Activated gamma-delta T cell treated with anti-CD3 and anti-CD28 coated beads, Interleukin-2, amount 50 U/mL, for 16 hours (primary cell): Measurements from ENCODE around the gene ZBED3.
A peak's percentile ranks its signal among the peaks of the same experiment; 100 is the strongest.
"Not testable (repeated sequence)": the region's sequence is repeated elsewhere in the genome, so short reads cannot be mapped to it uniquely, and the experiment has no call there.

Source experiments
- DNase-seq: peaks from one replicate; pipeline ENCODE4 v3.0.0-alpha.2; 2020; ENCODE audit warnings: low read depth

ZBED3 gene, protein sequence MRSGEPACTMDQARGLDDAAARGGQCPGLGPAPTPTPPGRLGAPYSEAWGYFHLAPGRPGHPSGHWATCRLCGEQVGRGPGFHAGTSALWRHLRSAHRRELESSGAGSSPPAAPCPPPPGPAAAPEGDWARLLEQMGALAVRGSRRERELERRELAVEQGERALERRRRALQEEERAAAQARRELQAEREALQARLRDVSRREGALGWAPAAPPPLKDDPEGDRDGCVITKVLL

DNA sequence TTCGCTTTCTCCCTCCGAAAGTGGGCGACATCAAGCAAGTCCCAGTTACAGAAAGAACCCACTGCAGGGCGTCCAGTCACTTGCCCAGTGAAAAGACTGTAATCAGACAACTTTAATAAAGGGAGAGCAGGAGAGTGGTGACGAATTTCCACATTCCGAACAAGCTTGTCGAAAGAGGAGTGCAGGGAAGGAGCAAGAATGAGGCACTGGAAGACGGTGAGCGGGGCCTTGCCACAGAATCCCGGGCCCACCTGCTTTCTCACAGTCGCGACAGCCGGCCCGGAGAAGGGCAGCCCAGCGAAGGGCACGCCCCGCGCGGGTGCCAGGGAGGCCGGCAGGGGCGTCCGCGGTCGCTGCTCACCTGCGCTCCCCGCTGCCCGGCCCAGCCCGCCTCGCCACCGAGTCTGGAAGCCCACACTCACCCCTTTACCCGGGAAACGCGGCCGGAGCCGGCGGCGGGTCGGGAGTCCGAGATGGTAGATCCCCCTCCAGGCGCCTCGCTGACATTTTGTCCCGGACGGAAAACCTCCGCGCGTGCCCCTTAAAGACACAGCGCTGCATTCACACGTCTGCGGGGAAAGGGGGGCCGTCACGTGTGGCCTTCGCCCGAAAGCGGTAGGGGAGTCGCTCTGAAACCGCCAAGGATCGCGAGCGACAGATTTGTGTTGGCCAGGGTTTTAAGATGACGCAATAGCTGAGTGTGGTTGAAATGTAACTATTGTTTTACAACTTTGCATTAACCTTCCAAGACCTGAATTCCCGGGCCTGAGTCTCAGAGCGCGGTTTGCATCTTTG, at the start of gene ZBED3:
Gene ZBED3 (minus strand): TSS at position 597 of the 795 bp plus-strand sequence. CDS start 9,407 bp downstream, outside the sequence.
- peak; percentile 17 for DNase-seq

DNA sequence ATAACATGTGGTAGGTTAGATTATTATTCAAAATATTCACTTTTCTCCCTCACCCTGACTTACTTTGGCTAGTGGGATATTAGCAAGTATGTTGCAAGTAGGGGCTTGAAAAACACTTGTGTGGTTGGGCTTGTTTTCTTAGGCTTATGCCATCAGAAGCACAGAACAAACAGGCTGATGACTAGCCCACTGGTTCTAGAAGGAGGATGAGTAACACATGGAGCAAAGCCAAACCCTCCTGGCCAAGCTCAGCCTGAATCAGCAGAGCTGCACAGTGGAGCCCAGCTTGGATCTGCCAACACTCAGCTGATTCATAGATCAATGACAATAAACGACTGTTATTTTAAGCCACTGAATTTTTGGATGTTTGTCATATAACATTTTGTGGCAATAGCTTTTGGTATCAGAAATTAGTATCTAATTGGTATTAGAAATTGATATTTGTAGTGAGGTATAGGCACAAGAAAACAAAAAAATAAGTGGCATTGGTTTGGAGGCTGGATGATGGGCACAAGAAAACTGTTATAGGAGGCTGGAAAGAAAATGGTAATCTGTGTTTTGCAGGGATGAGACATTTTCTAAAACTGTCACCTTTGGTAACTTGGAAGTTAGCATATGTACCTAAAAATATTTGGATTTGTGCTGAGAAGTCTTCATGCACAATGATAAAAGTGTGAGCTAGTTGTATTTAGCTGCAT, 46.1 kb upstream of the ZBED3 start:
- DNase-seq = no peak

- no peak for DNase-seq
These were observed 44.3 kb upstream of the ZBED3 start for GRCh38 chr5:77131361-77131760.

GRCh38 chr5:77129391-77129990, 42.4 kb upstream of the ZBED3 start:
- DNase-seq = no peak

DNA sequence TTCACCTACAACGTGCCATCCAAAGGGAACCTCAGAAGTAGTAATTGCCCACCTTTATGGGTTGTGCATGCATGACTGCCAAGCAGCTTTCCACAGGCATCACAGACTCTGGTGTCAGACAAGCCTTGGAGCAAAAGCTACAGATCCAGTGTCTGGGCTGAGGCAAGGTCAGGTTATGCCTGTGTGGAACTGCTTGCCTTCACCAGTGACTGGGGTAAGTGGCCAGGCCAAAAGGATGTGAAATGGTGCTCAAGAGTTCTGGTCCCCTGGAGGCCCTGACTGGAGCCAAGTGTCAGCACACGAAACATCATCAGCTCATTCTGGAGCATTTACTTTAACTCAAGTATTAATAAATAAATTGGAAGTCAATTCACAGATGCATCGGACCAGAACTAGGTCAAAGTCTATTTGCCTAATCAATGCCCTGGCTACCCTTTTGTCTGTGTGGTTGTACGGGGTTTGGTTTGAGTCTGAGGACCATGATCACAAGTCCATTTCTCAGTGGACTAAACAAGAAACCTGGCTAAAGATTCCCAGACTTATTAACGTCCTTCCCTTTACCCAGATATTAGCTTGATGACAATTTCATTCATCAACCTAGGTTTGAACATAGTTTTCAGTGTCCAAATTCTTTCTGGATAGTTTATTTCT, 41.5 kb upstream of the ZBED3 start:
- DNase-seq = no peak

DNA sequence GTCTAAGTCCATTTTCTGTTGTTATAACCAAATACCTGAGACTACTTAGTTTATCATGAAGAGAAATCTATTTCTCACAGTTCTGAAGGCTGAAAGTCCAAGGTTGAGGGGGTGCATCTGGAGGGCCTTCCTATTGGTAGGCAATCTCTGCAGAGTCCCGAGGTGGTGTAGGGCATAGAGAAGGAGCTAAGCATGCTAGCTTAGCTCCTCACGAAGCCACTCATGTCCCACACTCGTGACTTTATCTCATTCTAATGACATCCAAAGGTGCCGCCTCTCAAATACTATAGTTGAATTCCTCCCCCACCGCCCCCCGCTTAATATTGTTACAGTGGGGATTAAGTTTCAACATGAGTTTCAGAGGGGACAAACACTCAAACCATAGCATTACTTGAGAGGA, 36.0 kb upstream of the ZBED3 start:
- DNase-seq = no peak

DNA sequence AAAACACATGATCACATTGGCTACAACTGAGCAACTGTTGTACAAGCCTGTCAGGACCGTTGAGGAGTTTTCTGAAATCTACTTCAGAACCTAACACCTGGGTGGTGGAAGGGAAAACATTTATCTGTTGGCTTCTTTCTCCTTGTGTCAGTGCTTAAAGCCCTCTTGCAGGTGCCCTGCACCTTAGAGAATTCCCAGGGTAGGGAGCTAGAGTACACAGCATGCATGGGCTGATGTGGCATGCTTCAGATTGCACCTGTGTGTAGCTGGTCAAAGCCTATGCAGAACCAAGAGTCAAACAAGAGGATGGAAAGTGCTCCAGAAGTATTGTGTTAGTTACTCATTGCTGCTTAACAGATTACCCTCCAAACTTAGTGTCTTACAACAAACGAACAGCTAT, 33.6 kb upstream of the ZBED3 start:
- no peak for DNase-seq

- no peak for DNase-seq
These were observed 33.0 kb upstream of the ZBED3 start for GRCh38 chr5:77120086-77120485.

DNA sequence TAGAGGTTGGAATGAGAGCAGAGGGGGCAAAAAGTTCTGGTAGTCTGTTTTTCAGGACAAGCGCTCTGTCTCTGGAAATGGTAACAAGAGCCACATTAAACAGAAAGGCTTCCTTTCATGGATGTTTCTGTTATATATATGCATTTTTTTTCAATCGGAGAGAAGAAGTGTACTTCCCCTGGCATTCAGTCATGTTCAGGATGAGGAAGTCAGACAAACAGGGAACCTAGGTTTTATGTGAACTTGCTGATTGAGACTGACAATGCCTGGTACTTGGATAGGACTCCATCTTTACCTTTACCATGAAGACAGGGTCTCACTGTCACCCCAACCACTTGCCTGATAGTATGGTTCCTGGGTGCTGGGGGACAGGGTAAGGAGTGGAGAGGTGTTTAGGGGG, 30.1 kb upstream of the ZBED3 start:
- no peak for DNase-seq

DNA sequence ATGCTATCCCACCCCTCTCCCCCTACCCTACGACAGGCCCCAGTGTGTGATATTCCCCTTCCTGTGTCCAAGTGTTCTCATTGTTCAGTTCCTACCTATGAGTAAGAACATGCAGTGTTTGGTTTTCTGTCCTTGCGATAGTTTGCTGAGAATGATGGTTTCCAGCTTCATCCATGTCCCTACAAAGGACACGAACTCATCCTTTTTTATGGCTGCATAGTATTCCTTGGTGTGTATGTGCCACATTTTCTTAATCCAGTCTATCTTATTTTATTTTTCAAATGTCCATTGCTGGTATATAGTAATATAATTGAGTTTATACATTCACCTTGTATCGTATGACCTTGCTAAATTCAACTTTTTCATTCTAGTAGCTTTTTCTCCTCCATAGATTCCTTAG, 19.9 kb upstream of the ZBED3 start:
- not testable (repeated sequence) for DNase-seq

DNA sequence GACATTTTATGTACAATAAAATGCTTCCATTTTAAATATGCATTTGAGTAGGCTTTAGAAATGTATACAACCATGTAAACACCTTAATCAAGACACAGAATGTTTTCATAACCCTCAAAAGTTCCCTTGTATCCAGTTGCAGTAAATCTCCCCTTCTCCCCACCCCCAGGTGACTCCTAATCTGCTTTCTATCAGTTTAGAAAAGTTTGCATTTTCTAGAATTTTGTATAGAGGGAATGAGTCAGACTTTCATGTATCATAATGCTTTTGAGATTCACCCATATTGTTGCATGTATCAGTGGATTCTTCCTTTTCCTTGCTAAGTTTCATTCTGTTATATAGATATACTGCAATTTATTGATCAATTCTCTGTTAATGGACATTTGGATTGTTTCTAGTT, 17.7 kb upstream of the ZBED3 start:
- DNase-seq = no peak

DNA sequence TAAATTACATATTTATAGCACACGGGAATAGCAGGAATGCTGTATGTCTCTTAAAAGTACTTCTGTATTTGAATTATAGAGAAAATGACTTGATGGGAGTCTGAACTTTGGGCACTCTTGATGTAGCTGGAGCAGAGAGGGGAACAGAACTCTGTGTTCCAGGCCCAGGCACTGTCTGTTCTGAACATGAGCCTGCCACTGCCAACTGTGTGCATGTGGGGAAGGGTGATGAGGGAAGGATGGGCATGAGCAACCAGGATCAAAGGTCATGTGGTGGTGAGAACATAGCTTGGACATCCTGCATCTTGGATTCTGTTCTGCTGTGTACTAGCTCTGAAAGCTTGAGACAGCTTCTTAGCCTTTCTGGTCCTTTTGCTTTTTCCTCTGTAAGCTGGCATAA, 16.4 kb upstream of the ZBED3 start:
- DNase-seq = no peak

DNA sequence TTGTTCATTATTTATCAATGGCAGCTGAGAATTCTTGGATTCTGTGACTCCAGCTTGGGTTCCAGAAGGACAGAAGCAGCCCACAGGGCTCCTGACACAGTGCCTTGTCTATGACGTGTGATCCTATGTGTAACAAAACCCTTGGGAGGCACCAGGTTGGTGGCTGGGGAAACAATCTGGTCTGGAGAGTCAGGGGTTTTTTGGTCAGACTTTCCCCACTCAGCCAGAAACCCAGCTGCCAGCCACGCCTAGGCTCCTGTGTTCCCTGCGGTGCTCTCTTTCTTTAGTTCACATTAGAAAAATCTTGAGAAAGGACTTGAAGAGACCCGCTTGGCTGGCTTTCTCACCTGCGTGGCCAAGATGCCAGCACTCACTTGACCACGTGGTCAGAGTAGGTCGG, 15.5 kb upstream of the ZBED3 start:
- DNase-seq = no peak

GRCh38 chr5:77101298-77101697, 14.2 kb upstream of the ZBED3 start:
- DNase-seq = no peak

GRCh38 chr5:77095189-77095588, 8.1 kb upstream of the ZBED3 start:
- no peak for DNase-seq

GRCh38 chr5:77087484-77088261, 588 bp upstream of the ZBED3 start:
- DNase-seq = no peak

DNA sequence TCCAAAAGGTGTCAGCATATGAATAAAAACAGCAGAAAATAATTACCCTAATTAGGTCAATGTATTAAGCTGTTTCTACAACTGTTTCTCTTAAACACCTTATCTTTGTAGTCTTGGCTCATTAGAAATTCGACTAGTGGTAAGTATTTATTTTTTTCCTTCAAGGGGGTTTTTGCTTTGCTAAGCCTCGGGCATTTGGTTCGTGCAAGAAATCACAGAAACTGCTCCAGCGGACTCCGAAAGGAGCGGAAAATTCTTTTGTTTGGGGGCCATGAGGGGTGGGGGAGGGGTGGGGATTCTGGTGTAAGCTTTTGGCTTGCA, 757 bp downstream of the ZBED3 start:
- DNase-seq = no peak

GRCh38 chr5:77083088-77083487, 4.0 kb downstream of the ZBED3 start:
- DNase-seq = no peak

GRCh38 chr5:77082280-77082679, 4.8 kb downstream of the ZBED3 start:
- DNase-seq = no peak

- DNase-seq = no peak
These were observed 6.2 kb downstream of the ZBED3 start for GRCh38 chr5:77080905-77081304.

- DNase-seq = not testable (repeated sequence)
These were observed 6.6 kb downstream of the ZBED3 start for GRCh38 chr5:77080479-77080878.

DNA sequence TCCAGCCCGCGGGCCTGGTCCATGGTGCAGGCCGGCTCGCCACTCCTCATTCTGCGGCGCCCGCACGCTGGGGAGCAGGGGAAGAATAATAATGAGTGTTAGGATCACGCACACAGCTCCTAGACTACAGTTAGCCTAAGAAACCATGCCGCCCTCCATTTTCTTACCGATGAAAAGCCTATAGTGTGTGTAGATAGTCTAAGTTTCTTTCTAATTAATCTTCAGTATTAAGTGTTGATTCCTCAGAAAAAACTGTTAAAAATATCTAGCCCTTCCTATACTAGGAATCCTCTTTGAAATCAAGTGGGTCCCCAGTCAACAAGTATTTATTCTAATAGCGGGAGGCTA, 9.3 kb downstream of the ZBED3 start:
- DNase-seq = no peak
